ENCODE measurements around the gene FBXO24. TPM values are rescaled to one million over a fixed set of nuclear protein-coding genes. Genes with fewer than 3 reads are reported as not detected.

FBXO24 gene
- total and polyA plus RNA-seq, 2 of the 8 experiments (the other 6 are each of a cell fraction or from before 2014, with no cell fraction given), result 0.35 to 0.57 TPM

GRCh38 chr7:100595188-100595587 lies 9.1 kb downstream of the FBXO24 start:
- H3K4ac ChIP-seq (replicated peaks; ENCODE audit: insufficient read length, low read depth, low read length), result no peak overlapping the region
- ChIA-PET POLR2A (ENCODE audit: partially characterized antibody) (interaction anchor here (1.2 to 6.6 kb wide), 6 partner anchors 8 to 166 kb away, joined by 4 to 67 read pairs (median 6); partner anchors contain the start of genes FBXO24, LRCH4, MEPCE and ZCWPW1), CTCF (ENCODE audit: partially characterized antibody) (interaction anchor here (0.8 to 1.4 kb wide), 5 partner anchors 24 to 186 kb away, joined by 3 to 4 read pairs (median 4); no protein-coding TSS in a partner anchor)
- H4K91ac ChIP-seq (replicated peaks; ENCODE audit: insufficient read length, low read length), result no peak overlapping the region
- H4K5ac ChIP-seq (ENCODE audit: insufficient read length, low read depth, low read length), result no peak overlapping the region
- H3K4me3 ChIP-seq (ENCODE audit: extremely low read depth in 1 of 4, insufficient read depth in 2 of 4, low read depth in 3 of 4, low read length in 4 of 4), result no peak overlapping the region
- H2BK20ac ChIP-seq (ENCODE audit: low read length), result no peak overlapping the region
- H3K79me2 ChIP-seq (ENCODE audit: control insufficient read depth in 1 of 2, insufficient read depth in 2 of 2, low read length in 2 of 2), result no peaks in the 10 kb centered on the region
- H3K9ac ChIP-seq (replicated peaks in 1 of 4; ENCODE audit: extremely low read depth in 1 of 4, low read depth in 3 of 4, low read length in 3 of 4), result no peak overlapping the region
- no peak overlapping the region for H2AFZ ChIP-seq (ENCODE audit: low read length)
- H4K8ac ChIP-seq (ENCODE audit: extremely low read depth, insufficient read depth, low read length), result no peak overlapping the region
- WGBS, 2 experiments (ENCODE audit: extremely low coverage in 1 of 2, insufficient coverage in 1 of 2, insufficient read length in 1 of 2, insufficient replicate concordance in 2 of 2, low coverage in 1 of 2, low lambda C conversion rate in 2 of 2, missing lambda C conversion rate in 1 of 2), result 92% methylated on average over 7 of the region's 7 CpGs; no CpG with 5 or more reads in 1 of the 2 experiments
- no peaks in the 10 kb centered on the region for H3K9me3 ChIP-seq (ENCODE audit: insufficient read depth in 2 of 2, low read depth in 1 of 2, low read length in 1 of 2)
- H3K23me2 ChIP-seq (ENCODE audit: low read depth, low read length), result no peaks in the 10 kb centered on the region
- no peak overlapping the region for H3K27ac ChIP-seq (ENCODE audit: low read depth, low read length)
- H2BK120ac ChIP-seq (replicated peaks; ENCODE audit: low read depth, low read length), result no peak overlapping the region
- H3K14ac ChIP-seq (ENCODE audit: insufficient read length), result no peak overlapping the region
- H3K79me1 ChIP-seq (ENCODE audit: low read depth, low read length), result no peaks in the 10 kb centered on the region
- TF ChIP-seq NANOG (IDR thresholded peaks at IDR 0.05; ENCODE audit: insufficient read depth, low read depth, low read length, poor library complexity, severe bottlenecking), result no peak
- TF ChIP-seq CREB1 (IDR thresholded peaks at IDR 0.05), result no peak
- TF ChIP-seq CHD1 (IDR thresholded peaks at IDR 0.05; ENCODE audit: low read depth, low read length), result no peak
- no peak for TF ChIP-seq NRF1 (IDR thresholded peaks at IDR 0.05; ENCODE audit: low read depth, low read length)
- no peak for TF ChIP-seq RXRA (IDR thresholded peaks at IDR 0.05; ENCODE audit: insufficient read depth, low read depth, low read length)
- TF ChIP-seq GTF2F1 (IDR thresholded peaks at IDR 0.05; ENCODE audit: borderline replicate concordance, low read depth, low read length), result no peak
- no peak for TF ChIP-seq ZNF274 (IDR thresholded peaks at IDR 0.05; ENCODE audit: borderline replicate concordance, extremely low read depth, low read length)
- no peak for TF ChIP-seq SP4 (IDR thresholded peaks at IDR 0.05; ENCODE audit: low read length)
- H2AK5ac ChIP-seq (ENCODE audit: low read depth, low read length), result no peak overlapping the region
- peaks cover 0 to 7% of the 10 kb centered on the region in 2 experiments for H4K20me1 ChIP-seq (replicated peaks in 1 of 2; ENCODE audit: control insufficient read depth in 1 of 2, insufficient read depth in 2 of 2, low read length in 2 of 2)
- DNase-seq (ENCODE audit: low read depth in 1 of 2, low spot score in 2 of 2), result no peak
- FAIRE-seq, result no peak
- no peak overlapping the region for H2BK5ac ChIP-seq (ENCODE audit: low read depth, low read length)
- H3K4me1 ChIP-seq (replicated peaks in 1 of 4; ENCODE audit: control insufficient read depth in 3 of 4, insufficient read depth in 4 of 4, low read length in 3 of 4), result peaks cover 0 to 4% (median under 1%) of the 10 kb centered on the region in 4 experiments; a peak in 1 of 7 replicates
- H3K4me2 ChIP-seq (ENCODE audit: insufficient read depth in 1 of 2, low read depth in 2 of 2, low read length in 2 of 2), result no peak overlapping the region
- no peak overlapping the region for H3K23ac ChIP-seq (ENCODE audit: insufficient read length)
- no peak overlapping the region for H3K18ac ChIP-seq (ENCODE audit: extremely low read depth, low read length)
- H3K36me3 ChIP-seq (ENCODE audit: control insufficient read depth in 2 of 4, insufficient read depth in 4 of 4, low read length in 3 of 4), result peaks cover 0 to 6% (median 3%) of the 10 kb centered on the region in 4 experiments; a peak in 4 of 8 replicates
- no peak overlapping the region for H2BK15ac ChIP-seq (ENCODE audit: low read length)
- no peak overlapping the region for H2BK12ac ChIP-seq (ENCODE audit: low read depth, low read length)
- H3K27me3 ChIP-seq (replicated peaks in 1 of 4; ENCODE audit: control insufficient read depth in 3 of 4, extremely low read depth in 1 of 4, insufficient read depth in 3 of 4, low read length in 3 of 4), result peaks cover 0 to 2% (median under 1%) of the 10 kb centered on the region in 4 experiments; a peak in 4 of 7 replicates
- no peak overlapping the region for H3K56ac ChIP-seq (replicated peaks; ENCODE audit: insufficient read length, low read depth, low read length)

Data from H1 (cell line).